Measurements from ENCODE around the gene C5orf22. TPM values are rescaled to one million over a fixed set of nuclear protein-coding genes. Genes with fewer than 3 reads are reported as not detected.

Gene C5orf22
- total RNA-seq, result 12.0 and 12.8 TPM in 2 replicates

GRCh38 chr5:31531888-31532547 is at the start of gene C5orf22, which contains the start of gene DROSHA:
TSS of gene C5orf22 (plus strand) at chr5:31532301. CDS start at chr5:31532393, 92 bp downstream.
TSS of gene DROSHA (minus strand) at chr5:31532093. CDS start at chr5:31529059, 3,034 bp downstream.

Other genes starting within 250 kb of the C5orf22 start
- 44.0 and 51.2 TPM in 2 replicates for gene DROSHA, start 208 bp upstream of the C5orf22 start, total RNA-seq
- 0.19 and 1.1 TPM in 2 replicates for gene PDZD2, start 106.8 kb downstream of the C5orf22 start, total RNA-seq

All from aortic smooth muscle cell (primary cell).